Liver (tissue), 9 donors: ENCODE results near the gene SPDYE4. TPM values are rescaled to one million over a fixed set of nuclear protein-coding genes. Genes with fewer than 3 reads are reported as not detected.
"Not testable (repeated sequence)": the region's sequence is repeated elsewhere in the genome, so short reads cannot be mapped to it uniquely, and the experiment has no call there.

Source experiments
- DNase-seq: peaks from one replicate; pipeline ENCODE4 v3.0.0-alpha.2; 2017; ENCODE audit warnings: low spot score
- H3K27ac ChIP-seq, 2 donors: one replicate each; pipeline ENCODE4 v1.7.0; 2013; ENCODE audit warnings: inconsistent platforms in 2 of 2, low read length in 2 of 2, control low read depth in 1 of 2, low read depth in 1 of 2, mild to moderate bottlenecking in 1 of 2
- H3K27me3 ChIP-seq, 4 donors: one replicate each; pipeline versions ENCODE4 v1.6.1 to v1.7.0; 2013; ENCODE audit warnings: low read length in 3 of 4, inconsistent platforms in 1 of 4, mild to moderate bottlenecking in 1 of 4, moderate library complexity in 1 of 4; ENCODE audit not compliant: control insufficient read depth in 4 of 4, insufficient read depth in 4 of 4
- H3K36me3 ChIP-seq, 4 donors: one replicate each; pipeline versions ENCODE4 v1.6.1 to v1.7.0; 2013; ENCODE audit warnings: low read length in 3 of 4, mild to moderate bottlenecking in 3 of 4, low read depth in 1 of 4, moderate library complexity in 1 of 4; ENCODE audit not compliant: control insufficient read depth in 4 of 4, insufficient read depth in 3 of 4
- H3K4me1 ChIP-seq, 4 donors: one replicate each; pipeline versions ENCODE4 v1.6.1 to v1.7.0; 2013; ENCODE audit warnings: low read length in 3 of 4, mild to moderate bottlenecking in 3 of 4, moderate library complexity in 1 of 4; ENCODE audit not compliant: control insufficient read depth in 4 of 4, insufficient read depth in 4 of 4
- H3K4me3 ChIP-seq, 3 donors: one replicate each; pipeline versions ENCODE4 v1.6.1 to v1.7.0; 2013; ENCODE audit warnings: low read length in 3 of 3, control low read depth in 1 of 3, low read depth in 1 of 3, mild to moderate bottlenecking in 1 of 3
- H3K9ac ChIP-seq, 2 donors: one replicate each; pipeline ENCODE4 v1.7.0; 2013; ENCODE audit warnings: low read length in 2 of 2, mild to moderate bottlenecking in 2 of 2, moderate library complexity in 2 of 2, control low read depth in 1 of 2, low read depth in 1 of 2
- H3K9me3 ChIP-seq, 4 donors: one replicate each; pipeline versions ENCODE4 v1.6.1 to v1.7.0; 2013; ENCODE audit warnings: low read length in 3 of 4; ENCODE audit not compliant: control insufficient read depth in 4 of 4
- ATF3 ChIP-seq: IDR thresholded peaks from 2 replicates; pipeline ENCODE4 v1.6.1; 2016; ENCODE audit warnings: antibody characterized with exemption
- CTCF ChIP-seq: fragments of 150-350 bp; IDR thresholded peaks from 2 replicates; pipeline ENCODE4 v1.5.1; 2017; ENCODE audit warnings: improper control_type of control experiment, low read depth, low read length; ENCODE audit not compliant: missing input control
- EGR1 ChIP-seq, 2 donors: IDR thresholded peaks; 2 replicates each; pipeline ENCODE4 v1.6.1; 2016 to 2018; ENCODE audit warnings: antibody characterized with exemption in 2 of 2, low read depth in 2 of 2
- FOXA1 ChIP-seq: IDR thresholded peaks from 2 replicates; pipeline ENCODE4 v1.6.1; 2016; ENCODE audit warnings: antibody characterized with exemption
- FOXA2 ChIP-seq: IDR thresholded peaks from 2 replicates; pipeline ENCODE4 v1.6.1; 2016; ENCODE audit warnings: antibody characterized with exemption
- GABPA ChIP-seq, 2 donors: IDR thresholded peaks in 1 of 2; conservative IDR thresholded peaks in 1 of 2; 2 replicates each; pipeline ENCODE4 v1.6.1; 2016; ENCODE audit warnings: antibody characterized with exemption in 2 of 2, mild to moderate bottlenecking in 1 of 2, moderate library complexity in 1 of 2
- HNF4A ChIP-seq, 2 donors: conservative IDR thresholded peaks; 2 replicates each; pipeline ENCODE4 v1.6.1; 2016; ENCODE audit warnings: antibody characterized with exemption in 2 of 2, mild to moderate bottlenecking in 2 of 2
- JUND ChIP-seq, 2 donors: IDR thresholded peaks; 2 replicates each; pipeline ENCODE4 v1.6.1; 2016; ENCODE audit warnings: antibody characterized with exemption in 2 of 2
- NR2F2 ChIP-seq: IDR thresholded peaks from 2 replicates; pipeline ENCODE4 v1.6.1; 2016; ENCODE audit warnings: antibody characterized with exemption
- RAD21 ChIP-seq, 2 donors: IDR thresholded peaks; 2 replicates each; pipeline ENCODE4 v1.6.1; 2016; ENCODE audit warnings: antibody characterized with exemption in 2 of 2, mild to moderate bottlenecking in 2 of 2
- REST ChIP-seq: IDR thresholded peaks from 2 replicates; pipeline ENCODE4 v1.6.1; 2016; ENCODE audit warnings: antibody characterized with exemption, mild to moderate bottlenecking
- RXRA ChIP-seq, 2 donors: IDR thresholded peaks; 2 replicates each; pipeline ENCODE4 v1.6.1; 2017 to 2018; ENCODE audit warnings: antibody characterized with exemption in 2 of 2, mild to moderate bottlenecking in 1 of 2
- TAF1 ChIP-seq: conservative IDR thresholded peaks from 2 replicates; pipeline ENCODE4 v1.6.1; 2016; ENCODE audit warnings: antibody characterized with exemption, mild to moderate bottlenecking
- ZBTB33 ChIP-seq: IDR thresholded peaks from 2 replicates; pipeline ENCODE4 v1.6.1; 2016; ENCODE audit warnings: antibody characterized with exemption
- WGBS: extraction: QIAGEN DNeasy Blood & Tissue Kit; methylation state at CpG from one replicate; pipeline ENCODE4 v1.1.7; 2013; 5-methylcytosine and 5-hydroxymethylcytosine counted together
- polyA plus RNA-seq, 2 donors: library from polyadenylated mRNA; stranded (reverse) in 1 of 2; unstranded in 1 of 2; fragments of 200-250 nt in 1 of 2; fragments of >200 nt in 1 of 2; fragmentation: Nextera tagmentation in 1 of 2; extraction: Ambion mirVana in 1 of 2; gene quantifications; one replicate each; pipeline versions ENCODE4 v1.2.1 to v1.2.3, GENCODE V29; 2013 to 2015
- total RNA-seq, 2 donors: library from RNA; depleted of rRNA; stranded (reverse); fragments of >200 nt; gene quantifications; one replicate each; pipeline ENCODE4 v1.2.3, GENCODE V29; 2014
- donor health status: healthy.
- donor health status: healthy.
- donor health status: healthy.
- donor health status: healthy.
- donor health status: healthy.

The SPDYE4 gene
- total and polyA plus RNA-seq, 4 donors: not detected

- TF ChIP-seq RXRA (IDR thresholded peaks at IDR 0.05): no peak
- no peak for TF ChIP-seq TAF1
- TF ChIP-seq JUND (IDR thresholded peaks at IDR 0.05): no peak
- no peak for TF ChIP-seq FOXA2
- TF ChIP-seq HNF4A (conservative IDR thresholded peaks at IDR 0.05): no peak
- TF ChIP-seq FOXA1: no peak
- TF ChIP-seq CTCF: no peak
- TF ChIP-seq ZBTB33: no peak
- no peak for TF ChIP-seq REST
- no peak for TF ChIP-seq NR2F2
- no peak for TF ChIP-seq ATF3
- TF ChIP-seq EGR1 (IDR thresholded peaks at IDR 0.05; ENCODE audit: low read depth in 2 of 2): no peak
- TF ChIP-seq RAD21 (IDR thresholded peaks at IDR 0.05): no peak
- no peak for TF ChIP-seq GABPA (IDR thresholded peaks at IDR 0.05 in 1 of 2, conservative IDR thresholded peaks at IDR 0.05 in 1 of 2)
- Histone ChIP-seq H3K27ac (peak overlapping the region; percentile 1 to 36), H3K27me3 (peaks cover 0 to 4% (median 0%) of the 10 kb centered on the region in 4 donors), H3K36me3 (peaks cover 0 to 2% (median 0%) of the 10 kb centered on the region in 4 donors), H3K9me3 (peaks cover 0 to 3% (median 0%) of the 10 kb centered on the region in 4 donors), H3K4me1 (no peaks in the 10 kb centered on the region), H3K9ac (no peak overlapping the region), H3K4me3 (no peak overlapping the region)
- no peak for DNase-seq
- 89% methylated on average over 3 of the region's 3 CpGs for WGBS
Observed at GRCh38 chr17:8806253-8806925, 48.0 kb upstream of the SPDYE4 start.

GRCh38 chr17:8805396-8805795 is 47.0 kb upstream of the SPDYE4 start:
- not testable (repeated sequence) for H3K4me3 ChIP-seq, DNase-seq, H3K36me3 ChIP-seq, H3K9me3 ChIP-seq, H3K27me3 ChIP-seq, H3K4me1 ChIP-seq, H3K9ac ChIP-seq, H3K27ac ChIP-seq
- 94% methylated on average over 10 of the region's 10 CpGs for WGBS
